CD14-positive monocyte (primary cell): ENCODE data around the gene C6orf163. TPM values are rescaled to one million over a fixed set of nuclear protein-coding genes. Genes with fewer than 3 reads are reported as not detected.

Experiments used
- DNase-seq, 3 donors: peaks; one replicate each; pipeline ENCODE4 v3.0.0-alpha.2; 2011 to 2022
- H2AFZ ChIP-seq: 2 replicates; pipeline ENCODE4 v1.6.0; 2012; ENCODE audit warnings: mild to moderate bottlenecking, low read depth, low read length, inconsistent platforms; ENCODE audit not compliant: insufficient read depth, poor library complexity, severe bottlenecking
- H3K27ac ChIP-seq, 2 donors: 1 replicate in 1 of 2; 2 replicates in 1 of 2; pipeline ENCODE4 v1.5.1; 2012 to 2013; ENCODE audit warnings: low read length in 2 of 2, control low read depth in 1 of 2, inconsistent platforms in 1 of 2, low read depth in 1 of 2, mild to moderate bottlenecking in 1 of 2
- H3K27me3 ChIP-seq, 2 donors: one replicate each; pipeline versions ENCODE4 v1.6.0 to v1.6.1; 2011 to 2013; ENCODE audit warnings: low read length in 2 of 2; ENCODE audit not compliant: control insufficient read depth in 2 of 2, insufficient read depth in 2 of 2
- H3K36me3 ChIP-seq, 2 donors: replicated peaks in 1 of 2; 1 replicate in 1 of 2; 2 replicates in 1 of 2; pipeline versions ENCODE4 v1.5.1 to v1.6.1; 2012 to 2013; ENCODE audit warnings: low read length in 2 of 2, control low read depth in 1 of 2, inconsistent platforms in 1 of 2, mild to moderate bottlenecking in 1 of 2; ENCODE audit not compliant: insufficient read depth in 2 of 2, control insufficient read depth in 1 of 2
- H3K4me1 ChIP-seq, 2 donors: 1 replicate in 1 of 2; 2 replicates in 1 of 2; pipeline versions ENCODE4 v1.5.1 to v1.6.1; 2012 to 2013; ENCODE audit warnings: low read length in 2 of 2, control low read depth in 1 of 2, inconsistent platforms in 1 of 2, mild to moderate bottlenecking in 1 of 2, moderate library complexity in 1 of 2; ENCODE audit not compliant: insufficient read depth in 2 of 2, control insufficient read depth in 1 of 2
- H3K4me2 ChIP-seq: replicated peaks from 2 replicates; pipeline ENCODE3; 2012; ENCODE audit warnings: low read length, moderate library complexity, mild to moderate bottlenecking; ENCODE audit not compliant: poor library complexity, severe bottlenecking; ENCODE audit errors: extremely low read depth
- H3K4me3 ChIP-seq, 3 experiments: fragments of 200-600 bp in 1 of 3; sonication (generic) in 1 of 3; replicated peaks in 1 of 3; 1 replicate in 2 of 3; 2 replicates in 1 of 3; pipeline ENCODE4 v1.5.1; 2011 to 2013; ENCODE audit warnings: low read length in 3 of 3, mild to moderate bottlenecking in 3 of 3, control low read depth in 2 of 3, low read depth in 2 of 3, inconsistent platforms in 1 of 3, moderate library complexity in 1 of 3
- H3K79me2 ChIP-seq: 2 replicates; pipeline ENCODE4 v1.6.0; 2012; ENCODE audit warnings: mild to moderate bottlenecking, control low read depth, inconsistent platforms, low read length, moderate library complexity; ENCODE audit not compliant: insufficient read depth
- H3K9ac ChIP-seq: 2 replicates; pipeline ENCODE4 v1.6.0; 2017; ENCODE audit warnings: low read length, mild to moderate bottlenecking; ENCODE audit not compliant: insufficient read depth, poor library complexity, severe bottlenecking
- H3K9me3 ChIP-seq, 2 donors: replicated peaks in 1 of 2; 1 replicate in 1 of 2; 2 replicates in 1 of 2; pipeline versions ENCODE4 v1.5.1 to v1.6.1; 2012 to 2013; ENCODE audit warnings: low read length in 2 of 2, control low read depth in 1 of 2; ENCODE audit not compliant: control insufficient read depth in 1 of 2, insufficient read depth in 1 of 2
- H4K20me1 ChIP-seq: 2 replicates; pipeline ENCODE4 v1.6.0; 2012; ENCODE audit warnings: mild to moderate bottlenecking, low read length, control low read depth, moderate library complexity; ENCODE audit not compliant: insufficient read depth
- H3K27ac Mint-ChIP-seq, 7 donors: one replicate each; pipeline ENCODE4 v1.8.0; 2020; ENCODE audit warnings: mild to moderate bottlenecking in 7 of 7, mixed read lengths in 7 of 7, moderate library complexity in 6 of 7, inconsistent platforms in 2 of 7
- H3K27me3 Mint-ChIP-seq, 3 donors: one replicate each; pipeline ENCODE4 v1.8.0; 2021 to 2022; ENCODE audit warnings: low read depth in 3 of 3, mild to moderate bottlenecking in 3 of 3, mixed read lengths in 3 of 3, moderate library complexity in 3 of 3, inconsistent platforms in 1 of 3
- H3K36me3 Mint-ChIP-seq, 2 donors: one replicate each; pipeline ENCODE4 v1.8.0; 2020; ENCODE audit warnings: mixed read lengths in 2 of 2, inconsistent platforms in 1 of 2, mild to moderate bottlenecking in 1 of 2
- H3K4me1 Mint-ChIP-seq: one replicate; pipeline ENCODE4 v1.8.0; 2020; ENCODE audit warnings: mild to moderate bottlenecking, mixed read lengths
- H3K4me3 Mint-ChIP-seq, 2 donors: one replicate each; pipeline ENCODE4 v1.8.0; 2020; ENCODE audit warnings: mild to moderate bottlenecking in 2 of 2, mixed read lengths in 2 of 2, moderate library complexity in 1 of 2
- H3K9me3 Mint-ChIP-seq, 7 donors: one replicate each; pipeline ENCODE4 v1.8.0; 2020 to 2022; ENCODE audit warnings: mixed read lengths in 7 of 7, mild to moderate bottlenecking in 6 of 7, moderate library complexity in 6 of 7, inconsistent platforms in 2 of 7
- CTCF ChIP-seq: fragments of 200-600 bp; IDR thresholded peaks from one replicate; pipeline ENCODE4 v1.8.0; 2022; ENCODE audit warnings: antibody characterized with exemption, mild to moderate bottlenecking
- WGBS: methylation state at CpG from one replicate; pipeline ENCODE4 v1.1.5; 2013; ENCODE audit warnings: missing lambda C conversion rate; ENCODE audit not compliant: insufficient coverage; 5-methylcytosine and 5-hydroxymethylcytosine counted together
- intact Hi-C, 2 donors: fragments of 100-400 bp; cut with micrococcal nuclease; formaldehyde crosslinking; loops; one replicate each; pipeline versions ENCODE4 v1.15.0 to v1.15.1; 2023
- polyA plus RNA-seq, 3 donors: library from polyadenylated mRNA; depleted of rRNA in 1 of 3; unstranded in 2 of 3; stranded (reverse) in 1 of 3; fragments of 300-500 nt in 2 of 3; fragments of >200 nt in 1 of 3; fragmentation: Illumina TruSeq in 2 of 3; gene quantifications; 1 replicate in 2 of 3; 2 replicates in 1 of 3; pipeline ENCODE4 v1.2.3, GENCODE V29; 2012 to 2021

Gene C6orf163
- polyA plus RNA-seq, 3 donors: 0.26 to 0.27 TPM; not detected in 1

- Histone ChIP-seq H3K79me2 (no peaks in the 10 kb centered on the region), H3K9ac (no peak overlapping the region), H4K20me1 (no peaks in the 10 kb centered on the region), H3K27ac (no peak overlapping the region), H3K4me1 (peaks cover 8 to 10% of the 10 kb centered on the region in 2 donors), H2AFZ (no peak overlapping the region), H3K36me3 (no peaks in the 10 kb centered on the region), H3K9me3 (no peaks in the 10 kb centered on the region), H3K4me3 (no peak overlapping the region), H3K4me2 (no peak overlapping the region), H3K27me3 (peaks cover 0 to 2% of the 10 kb centered on the region in 2 donors)
- DNase-seq: no peak
- no peak overlapping the region for H3K4me3 Mint-ChIP-seq
- TF ChIP-seq CTCF: no peak
- peaks cover 0 to 2% (median 0%) of the 10 kb centered on the region in 7 donors for H3K9me3 Mint-ChIP-seq
- no peak overlapping the region for H3K27ac Mint-ChIP-seq
- intact Hi-C loops: no loop called here
- H3K36me3 Mint-ChIP-seq: no peaks in the 10 kb centered on the region
- WGBS: 100% methylated on average over 1 of the region's 3 CpGs
- peaks cover 3 to 8% (median 4%) of the 10 kb centered on the region in 3 donors for H3K27me3 Mint-ChIP-seq
- peaks cover 11% of the 10 kb centered on the region for H3K4me1 Mint-ChIP-seq
Observed at GRCh38 chr6:87401832-87402231, 57.2 kb downstream of the C6orf163 start.

GRCh38 chr6:87407561-87407900 lies 62.9 kb downstream of the C6orf163 start:
- peak overlapping the region in 4 of 7 donors; percentile 19 to 40 (median 28) for H3K27ac Mint-ChIP-seq

More at GRCh38 chr6:87407561-87407900, 62.9 kb downstream of the C6orf163 start:
- Mint-ChIP-seq H3K4me1 (peaks cover 18% of the 10 kb centered on the region), H3K4me3 (peak overlapping the region; percentile 85 to 91), H3K9me3 (peaks cover 0 to 2% (median 0%) of the 10 kb centered on the region in 7 donors), H3K27me3 (peaks cover 2 to 13% (median 9%) of the 10 kb centered on the region in 3 donors), H3K36me3 (no peaks in the 10 kb centered on the region)
- H3K9me3 ChIP-seq: no peaks in the 10 kb centered on the region
- peak overlapping the region in 1 of 2 donors; percentile 15 for H3K27ac ChIP-seq
- DNase-seq: peak in 2 of 3 donors; percentile 20 to 26
- whole genome bisulfite sequencing: 3% methylated on average over 6 of the region's 10 CpGs
- no peaks in the 10 kb centered on the region for H3K79me2 ChIP-seq
- intact Hi-C loops: loop anchor here in 1 of 2 donors (5.0 kb wide), 1 partner anchor 1730 kb away; no protein-coding TSS in a partner anchor
- peak overlapping the region; percentile 53 for H3K9ac ChIP-seq
- peak overlapping the region; percentile 88 to 91 (median 89) for H3K4me3 ChIP-seq
- H3K27me3 ChIP-seq: peaks cover 0 to 2% of the 10 kb centered on the region in 2 donors
- TF ChIP-seq CTCF: no peak
- no peaks in the 10 kb centered on the region for H3K36me3 ChIP-seq
- H3K4me2 ChIP-seq: peak overlapping the region; percentile 85
- no peaks in the 10 kb centered on the region for H4K20me1 ChIP-seq
- H3K4me1 ChIP-seq: peaks cover 12 to 17% of the 10 kb centered on the region in 2 donors
- peak overlapping the region; percentile 97 for H2AFZ ChIP-seq
